NCI-H2029 treated with DMSO at 0.1 percent for 48 hours (cell line): ENCODE measurements around the gene TVP23A.

Experiments
- DNase-seq: peaks from one replicate; lab custom pipeline; 2025; lab: John Stamatoyannopoulos, UW

Gene TVP23A

GRCh38 chr16:10817963-10818941, at the start of gene TVP23A:
Gene TVP23A, minus strand, starts transcription at chr16:10818794. Its CDS starts 301 bp downstream, at chr16:10818493.
- DNase-seq: no peak

GRCh38 chr16:10868104-10868595, 49.6 kb upstream of the TVP23A start:
- no peak for DNase-seq

- DNase-seq: no peak
Measured at GRCh38 chr16:10867199-10867598, 48.6 kb upstream of the TVP23A start.

GRCh38 chr16:10865991-10866966, 47.7 kb upstream of the TVP23A start:
- DNase-seq: no peak

GRCh38 chr16:10862438-10862837, 43.8 kb upstream of the TVP23A start:
- DNase-seq: no peak

- DNase-seq: no peak
Measured at GRCh38 chr16:10859658-10860057, 41.1 kb upstream of the TVP23A start.

GRCh38 chr16:10859020-10859419, 40.4 kb upstream of the TVP23A start:
- DNase-seq: no peak

- DNase-seq: no peak
Measured at GRCh38 chr16:10858203-10858602, 39.6 kb upstream of the TVP23A start.

- DNase-seq: no peak
Measured at GRCh38 chr16:10856042-10856441, 37.4 kb upstream of the TVP23A start.

GRCh38 chr16:10852948-10853347, 34.4 kb upstream of the TVP23A start:
- DNase-seq: no peak

GRCh38 chr16:10852286-10852685, 33.7 kb upstream of the TVP23A start:
- DNase-seq: no peak

GRCh38 chr16:10851512-10851911, 32.9 kb upstream of the TVP23A start:
- DNase-seq: no peak

- DNase-seq: no peak
Measured at GRCh38 chr16:10850478-10850850, 31.9 kb upstream of the TVP23A start.

- DNase-seq: no peak
Measured at GRCh38 chr16:10849736-10850477, 31.3 kb upstream of the TVP23A start.

- no peak for DNase-seq
Measured at GRCh38 chr16:10847176-10847575, 28.6 kb upstream of the TVP23A start.

GRCh38 chr16:10846213-10846998, 27.8 kb upstream of the TVP23A start:
- DNase-seq: no peak

- no peak for DNase-seq
Measured at GRCh38 chr16:10840703-10841102, 22.1 kb upstream of the TVP23A start.

GRCh38 chr16:10839279-10839666, 20.7 kb upstream of the TVP23A start:
- DNase-seq: no peak

GRCh38 chr16:10838621-10839278, 20.2 kb upstream of the TVP23A start:
- DNase-seq: no peak

GRCh38 chr16:10836174-10836853, 17.7 kb upstream of the TVP23A start:
- DNase-seq: no peak
